ENCODE measurements around the gene SORCS1.

The SORCS1 gene

DNA sequence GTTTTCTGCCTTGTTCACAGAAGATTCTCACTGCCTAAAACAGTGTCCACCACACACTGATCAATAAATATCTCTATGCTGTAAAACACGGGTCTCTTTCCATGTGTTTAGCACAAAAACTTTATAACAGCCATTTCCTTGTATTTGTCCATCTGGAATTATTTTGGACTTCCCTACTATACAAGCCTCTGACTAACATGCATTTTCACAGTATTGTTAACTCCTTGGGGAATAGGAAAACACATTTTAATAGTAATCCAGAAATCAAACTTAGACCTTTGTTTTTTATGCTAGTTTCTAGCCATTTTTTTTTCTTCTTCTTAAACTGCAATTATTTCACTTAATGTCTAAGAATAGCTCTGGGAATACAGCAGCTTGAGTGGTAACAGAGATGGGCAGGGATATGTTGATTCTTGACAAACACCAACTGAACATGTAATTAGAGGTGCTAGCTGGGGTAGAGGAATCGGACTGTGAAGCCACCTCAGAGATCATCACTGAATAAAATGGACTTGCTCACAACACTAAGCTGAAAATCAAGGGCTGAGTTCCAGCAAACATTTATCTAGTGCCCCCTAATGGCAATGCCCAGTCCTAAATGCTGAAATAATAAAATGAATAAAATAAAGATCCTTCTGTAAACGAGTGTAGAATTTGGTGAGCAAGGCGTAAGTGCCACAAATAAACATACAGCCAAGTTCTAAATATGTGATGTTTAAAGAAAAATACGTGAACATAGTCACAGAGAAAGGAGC lies 593.1 kb downstream of the SORCS1 start:
- H3K27me3 ChIP-seq (ENCODE audit: low read depth, low read length), result no peaks in the 10 kb centered on the region
- H3K4me1 ChIP-seq (ENCODE audit: control insufficient read depth in 1 of 2, insufficient read depth in 2 of 2, low read length in 2 of 2), result no peaks in the 10 kb centered on the region
- no peaks in the 10 kb centered on the region for H3K36me3 ChIP-seq (ENCODE audit: control insufficient read depth in 1 of 2, insufficient read depth in 2 of 2, low read length in 2 of 2)
- H3K27ac ChIP-seq (ENCODE audit: low read length), result no peak overlapping the region
- H3K9me3 ChIP-seq (ENCODE audit: control insufficient read depth in 1 of 2, low read length in 2 of 2), result no peaks in the 10 kb centered on the region
- no peak overlapping the region for H3K4me3 ChIP-seq (ENCODE audit: low read depth in 1 of 2, low read length in 2 of 2)

- Histone ChIP-seq H3K9me3 (ENCODE audit: control insufficient read depth in 1 of 2, low read length in 2 of 2) (no peaks in the 10 kb centered on the region), H3K36me3 (ENCODE audit: control insufficient read depth in 1 of 2, insufficient read depth in 2 of 2, low read length in 2 of 2) (no peaks in the 10 kb centered on the region), H3K27me3 (ENCODE audit: low read depth, low read length) (no peaks in the 10 kb centered on the region), H3K4me1 (ENCODE audit: control insufficient read depth in 1 of 2, insufficient read depth in 2 of 2, low read length in 2 of 2) (no peaks in the 10 kb centered on the region), H3K4me3 (ENCODE audit: low read depth in 1 of 2, low read length in 2 of 2) (no peak overlapping the region), H3K27ac (ENCODE audit: low read length) (no peak overlapping the region)
Observed at GRCh38 chr10:106570268-106570667, 594.2 kb downstream of the SORCS1 start.

DNA sequence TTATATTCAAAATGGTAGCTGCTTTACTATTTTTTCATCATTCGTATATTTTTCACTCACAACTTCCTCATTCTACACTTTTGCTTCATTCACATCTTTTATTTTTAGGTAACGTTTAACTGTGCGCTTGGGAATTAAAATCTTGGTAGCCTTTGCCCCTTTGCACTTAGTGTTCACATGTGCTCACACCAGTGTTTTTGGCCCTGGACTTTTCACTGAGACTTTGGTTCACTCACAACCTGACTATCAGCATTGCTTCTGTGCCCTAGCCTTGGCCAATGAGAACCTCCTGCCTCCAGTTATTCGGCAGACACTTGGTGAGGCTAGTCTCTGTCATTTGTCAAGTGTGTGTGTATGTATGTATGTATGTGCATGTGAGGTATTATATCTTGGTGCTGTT lies 596.9 kb downstream of the SORCS1 start:
- Histone ChIP-seq H3K27ac (ENCODE audit: low read length) (no peak overlapping the region), H3K27me3 (ENCODE audit: low read depth, low read length) (no peaks in the 10 kb centered on the region), H3K4me3 (ENCODE audit: low read depth in 1 of 2, low read length in 2 of 2) (no peak overlapping the region), H3K4me1 (ENCODE audit: control insufficient read depth in 1 of 2, insufficient read depth in 2 of 2, low read length in 2 of 2) (no peaks in the 10 kb centered on the region), H3K36me3 (ENCODE audit: control insufficient read depth in 1 of 2, insufficient read depth in 2 of 2, low read length in 2 of 2) (no peaks in the 10 kb centered on the region), H3K9me3 (ENCODE audit: control insufficient read depth in 1 of 2, low read length in 2 of 2) (no peaks in the 10 kb centered on the region)

DNA sequence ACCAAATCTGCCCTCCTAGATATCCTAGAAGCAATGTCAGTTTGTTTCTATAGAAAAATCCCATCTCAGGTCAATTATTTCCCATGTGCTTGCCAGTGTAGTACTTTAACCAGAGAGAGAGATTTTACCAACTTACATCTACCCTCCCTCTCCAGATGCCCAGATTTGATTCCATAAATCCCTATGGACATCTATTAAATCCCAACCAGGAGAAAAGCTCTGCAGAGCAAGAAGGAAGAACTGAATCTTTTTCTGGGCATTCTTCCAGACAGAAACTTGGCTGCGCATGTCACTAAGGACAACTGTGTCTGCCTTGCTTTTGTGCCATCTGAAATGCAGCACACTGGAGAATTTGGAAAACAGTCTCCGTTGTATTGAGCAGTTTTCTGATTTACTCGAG lies 597.6 kb downstream of the SORCS1 start:
- Histone ChIP-seq H3K4me1 (ENCODE audit: control insufficient read depth in 1 of 2, insufficient read depth in 2 of 2, low read length in 2 of 2) (no peaks in the 10 kb centered on the region), H3K4me3 (ENCODE audit: low read depth in 1 of 2, low read length in 2 of 2) (no peak overlapping the region), H3K27ac (ENCODE audit: low read length) (no peak overlapping the region), H3K27me3 (ENCODE audit: low read depth, low read length) (no peaks in the 10 kb centered on the region), H3K9me3 (ENCODE audit: control insufficient read depth in 1 of 2, low read length in 2 of 2) (no peaks in the 10 kb centered on the region), H3K36me3 (ENCODE audit: control insufficient read depth in 1 of 2, insufficient read depth in 2 of 2, low read length in 2 of 2) (no peaks in the 10 kb centered on the region)

GRCh38 chr10:106565546-106565945 lies 599.0 kb downstream of the SORCS1 start:
- H3K4me3 ChIP-seq (ENCODE audit: low read depth in 1 of 2, low read length in 2 of 2), result no peak overlapping the region
- no peak overlapping the region for H3K27ac ChIP-seq (ENCODE audit: low read length)
- no peaks in the 10 kb centered on the region for H3K27me3 ChIP-seq (ENCODE audit: low read depth, low read length)
- no peaks in the 10 kb centered on the region for H3K4me1 ChIP-seq (ENCODE audit: control insufficient read depth in 1 of 2, insufficient read depth in 2 of 2, low read length in 2 of 2)
- no peaks in the 10 kb centered on the region for H3K9me3 ChIP-seq (ENCODE audit: control insufficient read depth in 1 of 2, low read length in 2 of 2)
- no peaks in the 10 kb centered on the region for H3K36me3 ChIP-seq (ENCODE audit: control insufficient read depth in 1 of 2, insufficient read depth in 2 of 2, low read length in 2 of 2)

DNA sequence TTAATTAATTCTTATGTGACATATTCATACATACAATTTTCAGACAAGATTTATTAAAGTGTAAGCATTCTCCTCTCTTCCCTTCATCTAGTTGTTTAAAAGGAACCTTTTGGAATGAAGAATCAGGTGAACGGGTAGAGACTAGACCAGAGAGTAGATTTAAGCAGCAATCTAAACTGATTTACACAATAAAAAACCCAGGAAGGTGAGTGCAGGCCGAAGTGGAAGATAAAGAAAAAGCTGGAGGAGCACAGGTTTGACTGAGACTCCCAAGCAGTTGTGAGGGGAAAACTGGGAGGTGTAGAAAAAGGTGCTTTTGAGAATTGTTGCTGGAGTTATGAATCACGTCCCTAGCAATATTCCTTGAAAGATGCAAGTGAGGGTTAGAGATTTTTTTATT lies 601.1 kb downstream of the SORCS1 start:
- H3K27ac ChIP-seq (ENCODE audit: low read length), result no peak overlapping the region
- H3K27me3 ChIP-seq (ENCODE audit: low read depth, low read length), result no peaks in the 10 kb centered on the region
- no peaks in the 10 kb centered on the region for H3K9me3 ChIP-seq (ENCODE audit: control insufficient read depth in 1 of 2, low read length in 2 of 2)
- no peak overlapping the region for H3K4me3 ChIP-seq (ENCODE audit: low read depth in 1 of 2, low read length in 2 of 2)
- H3K4me1 ChIP-seq (ENCODE audit: control insufficient read depth in 1 of 2, insufficient read depth in 2 of 2, low read length in 2 of 2), result no peaks in the 10 kb centered on the region
- H3K36me3 ChIP-seq (ENCODE audit: control insufficient read depth in 1 of 2, insufficient read depth in 2 of 2, low read length in 2 of 2), result no peaks in the 10 kb centered on the region

- Histone ChIP-seq H3K36me3 (ENCODE audit: control insufficient read depth in 1 of 2, insufficient read depth in 2 of 2, low read length in 2 of 2) (no peaks in the 10 kb centered on the region), H3K27me3 (ENCODE audit: low read depth, low read length) (no peaks in the 10 kb centered on the region), H3K9me3 (ENCODE audit: control insufficient read depth in 1 of 2, low read length in 2 of 2) (no peaks in the 10 kb centered on the region)
Observed at GRCh38 chr10:106560925-106561640, 603.4 kb downstream of the SORCS1 start.

GRCh38 chr10:106559442-106559841 lies 605.1 kb downstream of the SORCS1 start:
- Histone ChIP-seq H3K4me3 (ENCODE audit: low read depth in 1 of 2, low read length in 2 of 2) (no peak overlapping the region), H3K27ac (ENCODE audit: low read length) (no peak overlapping the region), H3K4me1 (ENCODE audit: control insufficient read depth in 1 of 2, insufficient read depth in 2 of 2, low read length in 2 of 2) (no peaks in the 10 kb centered on the region), H3K27me3 (ENCODE audit: low read depth, low read length) (no peaks in the 10 kb centered on the region), H3K36me3 (ENCODE audit: control insufficient read depth in 1 of 2, insufficient read depth in 2 of 2, low read length in 2 of 2) (no peaks in the 10 kb centered on the region), H3K9me3 (ENCODE audit: control insufficient read depth in 1 of 2, low read length in 2 of 2) (no peaks in the 10 kb centered on the region)

More at GRCh38 chr10:106560925-106561640, 603.4 kb downstream of the SORCS1 start:
- Histone ChIP-seq H3K4me3 (ENCODE audit: low read depth in 1 of 2, low read length in 2 of 2) (no peak overlapping the region), H3K4me1 (ENCODE audit: control insufficient read depth in 1 of 2, insufficient read depth in 2 of 2, low read length in 2 of 2) (no peaks in the 10 kb centered on the region), H3K27ac (ENCODE audit: low read length) (no peak overlapping the region)

DNA sequence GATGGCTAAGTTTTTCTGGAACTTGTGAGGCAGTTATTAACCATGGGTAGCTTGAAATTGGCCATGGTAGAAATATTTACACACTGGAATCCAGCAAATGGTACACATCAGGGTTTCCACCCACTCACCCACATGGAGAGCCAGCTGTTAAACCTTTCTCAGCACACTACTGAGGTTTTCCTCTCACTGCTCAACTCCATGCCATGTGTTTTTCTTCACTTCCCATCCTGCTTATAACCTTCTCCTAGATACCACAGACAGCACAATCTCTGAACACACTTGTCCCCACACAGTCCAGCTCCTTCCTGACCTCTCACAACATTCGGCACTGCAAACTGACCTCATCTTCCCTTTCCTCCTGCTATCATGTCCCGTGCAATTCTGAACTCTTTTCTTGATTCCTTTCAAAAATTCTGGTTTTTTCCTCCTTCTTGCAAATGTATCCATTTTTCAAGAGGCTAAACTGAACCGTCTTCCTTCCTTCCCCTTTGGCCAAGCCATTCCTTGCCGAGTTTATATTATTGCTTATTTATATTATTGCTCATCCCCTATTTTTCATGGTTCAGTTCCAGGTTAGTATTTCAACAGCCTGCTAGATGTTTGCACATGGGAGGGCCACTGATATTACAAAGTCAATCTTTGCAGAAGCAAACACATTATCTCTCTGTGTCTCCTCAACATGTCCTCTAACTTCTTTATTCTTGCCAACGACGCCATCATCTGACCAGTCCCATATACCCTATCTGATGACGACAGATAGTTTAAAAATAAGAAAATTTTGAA lies 606.4 kb downstream of the SORCS1 start:
- Histone ChIP-seq H3K9me3 (ENCODE audit: control insufficient read depth in 1 of 2, low read length in 2 of 2) (no peaks in the 10 kb centered on the region), H3K27ac (ENCODE audit: low read length) (no peak overlapping the region), H3K4me3 (ENCODE audit: low read depth in 1 of 2, low read length in 2 of 2) (no peak overlapping the region), H3K27me3 (ENCODE audit: low read depth, low read length) (no peaks in the 10 kb centered on the region), H3K4me1 (ENCODE audit: control insufficient read depth in 1 of 2, insufficient read depth in 2 of 2, low read length in 2 of 2) (no peaks in the 10 kb centered on the region), H3K36me3 (ENCODE audit: control insufficient read depth in 1 of 2, insufficient read depth in 2 of 2, low read length in 2 of 2) (no peaks in the 10 kb centered on the region)

DNA sequence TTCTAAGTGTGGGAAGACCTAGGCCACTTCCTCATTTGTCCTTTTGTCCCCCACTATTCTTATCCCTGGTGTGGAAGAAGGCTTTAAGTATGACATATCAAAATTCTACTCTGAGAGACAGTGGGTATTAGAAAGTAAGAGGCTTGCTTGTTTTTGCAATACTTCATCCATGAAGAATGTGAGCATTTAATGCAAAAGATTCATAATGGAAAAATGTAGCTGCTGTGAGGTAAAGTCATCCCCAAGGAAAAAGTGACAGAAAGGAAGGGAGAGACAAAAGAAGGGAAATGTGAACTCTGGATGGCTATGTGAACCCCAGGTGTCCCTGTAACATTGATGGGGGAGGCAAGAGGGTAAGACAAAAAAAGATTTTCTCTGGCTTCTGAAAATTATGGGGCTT lies 607.5 kb downstream of the SORCS1 start:
- Histone ChIP-seq H3K4me3 (ENCODE audit: low read depth in 1 of 2, low read length in 2 of 2) (no peak overlapping the region), H3K27me3 (ENCODE audit: low read depth, low read length) (no peaks in the 10 kb centered on the region), H3K9me3 (ENCODE audit: control insufficient read depth in 1 of 2, low read length in 2 of 2) (no peaks in the 10 kb centered on the region), H3K27ac (ENCODE audit: low read length) (no peak overlapping the region), H3K4me1 (ENCODE audit: control insufficient read depth in 1 of 2, insufficient read depth in 2 of 2, low read length in 2 of 2) (no peaks in the 10 kb centered on the region), H3K36me3 (ENCODE audit: control insufficient read depth in 1 of 2, insufficient read depth in 2 of 2, low read length in 2 of 2) (no peaks in the 10 kb centered on the region)

GRCh38 chr10:106555599-106555998 lies 608.9 kb downstream of the SORCS1 start:
- H3K9me3 ChIP-seq (ENCODE audit: control insufficient read depth in 1 of 2, low read length in 2 of 2), result no peaks in the 10 kb centered on the region
- no peak overlapping the region for H3K27ac ChIP-seq (ENCODE audit: low read length)
- no peaks in the 10 kb centered on the region for H3K36me3 ChIP-seq (ENCODE audit: control insufficient read depth in 1 of 2, insufficient read depth in 2 of 2, low read length in 2 of 2)
- H3K4me3 ChIP-seq (ENCODE audit: low read depth in 1 of 2, low read length in 2 of 2), result no peak overlapping the region
- no peaks in the 10 kb centered on the region for H3K27me3 ChIP-seq (ENCODE audit: low read depth, low read length)
- H3K4me1 ChIP-seq (ENCODE audit: control insufficient read depth in 1 of 2, insufficient read depth in 2 of 2, low read length in 2 of 2), result no peaks in the 10 kb centered on the region
